ENCODE measurements around the gene CPSF7.

The CPSF7 gene

GRCh38 chr11:61359516-61359915 lies 70.3 kb downstream of the CPSF7 start:
- Histone ChIP-seq H3K4me3 (replicated peaks; ENCODE audit: insufficient read depth, low read length) (no peak overlapping the region), H3K27ac (replicated peaks) (no peak overlapping the region), H3K27me3 (ENCODE audit: insufficient read depth, poor library complexity, severe bottlenecking) (no peaks in the 10 kb centered on the region)
- no peak for TF ChIP-seq POLR2AphosphoS5 (IDR thresholded peaks at IDR 0.05; ENCODE audit: low read depth)
- no peak for TF ChIP-seq GABPA (IDR thresholded peaks at IDR 0.05; ENCODE audit: low read depth)
- no peak for TF ChIP-seq SPI1 (IDR thresholded peaks at IDR 0.05; ENCODE audit: borderline replicate concordance, low read depth)
- TF ChIP-seq, protein P1, sequence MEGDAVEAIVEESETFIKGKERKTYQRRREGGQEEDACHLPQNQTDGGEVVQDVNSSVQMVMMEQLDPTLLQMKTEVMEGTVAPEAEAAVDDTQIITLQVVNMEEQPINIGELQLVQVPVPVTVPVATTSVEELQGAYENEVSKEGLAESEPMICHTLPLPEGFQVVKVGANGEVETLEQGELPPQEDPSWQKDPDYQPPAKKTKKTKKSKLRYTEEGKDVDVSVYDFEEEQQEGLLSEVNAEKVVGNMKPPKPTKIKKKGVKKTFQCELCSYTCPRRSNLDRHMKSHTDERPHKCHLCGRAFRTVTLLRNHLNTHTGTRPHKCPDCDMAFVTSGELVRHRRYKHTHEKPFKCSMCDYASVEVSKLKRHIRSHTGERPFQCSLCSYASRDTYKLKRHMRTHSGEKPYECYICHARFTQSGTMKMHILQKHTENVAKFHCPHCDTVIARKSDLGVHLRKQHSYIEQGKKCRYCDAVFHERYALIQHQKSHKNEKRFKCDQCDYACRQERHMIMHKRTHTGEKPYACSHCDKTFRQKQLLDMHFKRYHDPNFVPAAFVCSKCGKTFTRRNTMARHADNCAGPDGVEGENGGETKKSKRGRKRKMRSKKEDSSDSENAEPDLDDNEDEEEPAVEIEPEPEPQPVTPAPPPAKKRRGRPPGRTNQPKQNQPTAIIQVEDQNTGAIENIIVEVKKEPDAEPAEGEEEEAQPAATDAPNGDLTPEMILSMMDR (IDR thresholded peaks at IDR 0.05; ENCODE audit: insufficient read depth, low read length) = no peak
- TF ChIP-seq, protein P2, sequence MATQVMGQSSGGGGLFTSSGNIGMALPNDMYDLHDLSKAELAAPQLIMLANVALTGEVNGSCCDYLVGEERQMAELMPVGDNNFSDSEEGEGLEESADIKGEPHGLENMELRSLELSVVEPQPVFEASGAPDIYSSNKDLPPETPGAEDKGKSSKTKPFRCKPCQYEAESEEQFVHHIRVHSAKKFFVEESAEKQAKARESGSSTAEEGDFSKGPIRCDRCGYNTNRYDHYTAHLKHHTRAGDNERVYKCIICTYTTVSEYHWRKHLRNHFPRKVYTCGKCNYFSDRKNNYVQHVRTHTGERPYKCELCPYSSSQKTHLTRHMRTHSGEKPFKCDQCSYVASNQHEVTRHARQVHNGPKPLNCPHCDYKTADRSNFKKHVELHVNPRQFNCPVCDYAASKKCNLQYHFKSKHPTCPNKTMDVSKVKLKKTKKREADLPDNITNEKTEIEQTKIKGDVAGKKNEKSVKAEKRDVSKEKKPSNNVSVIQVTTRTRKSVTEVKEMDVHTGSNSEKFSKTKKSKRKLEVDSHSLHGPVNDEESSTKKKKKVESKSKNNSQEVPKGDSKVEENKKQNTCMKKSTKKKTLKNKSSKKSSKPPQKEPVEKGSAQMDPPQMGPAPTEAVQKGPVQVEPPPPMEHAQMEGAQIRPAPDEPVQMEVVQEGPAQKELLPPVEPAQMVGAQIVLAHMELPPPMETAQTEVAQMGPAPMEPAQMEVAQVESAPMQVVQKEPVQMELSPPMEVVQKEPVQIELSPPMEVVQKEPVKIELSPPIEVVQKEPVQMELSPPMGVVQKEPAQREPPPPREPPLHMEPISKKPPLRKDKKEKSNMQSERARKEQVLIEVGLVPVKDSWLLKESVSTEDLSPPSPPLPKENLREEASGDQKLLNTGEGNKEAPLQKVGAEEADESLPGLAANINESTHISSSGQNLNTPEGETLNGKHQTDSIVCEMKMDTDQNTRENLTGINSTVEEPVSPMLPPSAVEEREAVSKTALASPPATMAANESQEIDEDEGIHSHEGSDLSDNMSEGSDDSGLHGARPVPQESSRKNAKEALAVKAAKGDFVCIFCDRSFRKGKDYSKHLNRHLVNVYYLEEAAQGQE (IDR thresholded peaks at IDR 0.05; ENCODE audit: insufficient replicate concordance, low read depth) = no peak
- no peak for DNase-seq (ENCODE audit: low read depth in 1 of 2, low spot score in 1 of 2)

GRCh38 chr11:61358566-61358965 lies 71.2 kb downstream of the CPSF7 start:
- DNase-seq (ENCODE audit: low read depth in 1 of 2, low spot score in 1 of 2) = no peak
- TF ChIP-seq SPI1 (IDR thresholded peaks at IDR 0.05; ENCODE audit: borderline replicate concordance, low read depth) = no peak
- TF ChIP-seq GABPA (IDR thresholded peaks at IDR 0.05; ENCODE audit: low read depth) = no peak
- TF ChIP-seq, protein P2 (IDR thresholded peaks at IDR 0.05; ENCODE audit: insufficient replicate concordance, low read depth) = no peak
- TF ChIP-seq, protein P1 (IDR thresholded peaks at IDR 0.05; ENCODE audit: insufficient read depth, low read length) = no peak
- TF ChIP-seq POLR2AphosphoS5 (IDR thresholded peaks at IDR 0.05; ENCODE audit: low read depth) = no peak
- H3K27me3 ChIP-seq (ENCODE audit: insufficient read depth, poor library complexity, severe bottlenecking) = no peaks in the 10 kb centered on the region
- H3K27ac ChIP-seq (replicated peaks) = no peak overlapping the region
- no peak overlapping the region for H3K4me3 ChIP-seq (replicated peaks; ENCODE audit: insufficient read depth, low read length)

GRCh38 chr11:61357894-61358239 lies 71.9 kb downstream of the CPSF7 start:
- no peak for TF ChIP-seq POLR2AphosphoS5 (IDR thresholded peaks at IDR 0.05; ENCODE audit: low read depth)
- TF ChIP-seq, protein P1 (IDR thresholded peaks at IDR 0.05; ENCODE audit: insufficient read depth, low read length) = no peak
- no peak for TF ChIP-seq SPI1 (IDR thresholded peaks at IDR 0.05; ENCODE audit: borderline replicate concordance, low read depth)
- no peak for TF ChIP-seq GABPA (IDR thresholded peaks at IDR 0.05; ENCODE audit: low read depth)
- TF ChIP-seq, protein P2 (IDR thresholded peaks at IDR 0.05; ENCODE audit: insufficient replicate concordance, low read depth) = no peak
- no peak for DNase-seq (ENCODE audit: low read depth in 1 of 2, low spot score in 1 of 2)
- Histone ChIP-seq H3K4me3 (replicated peaks; ENCODE audit: insufficient read depth, low read length) (no peak overlapping the region), H3K27me3 (ENCODE audit: insufficient read depth, poor library complexity, severe bottlenecking) (no peaks in the 10 kb centered on the region), H3K27ac (replicated peaks) (no peak overlapping the region)

All from HL-60 (cell line).